ENCODE measurements around the gene MRPL23. TPM values are rescaled to one million over a fixed set of nuclear protein-coding genes. Genes with fewer than 3 reads are reported as not detected.

The MRPL23 gene
- total RNA-seq, 2 donors from 2014 or later = 69.9 to 109 TPM

DNA sequence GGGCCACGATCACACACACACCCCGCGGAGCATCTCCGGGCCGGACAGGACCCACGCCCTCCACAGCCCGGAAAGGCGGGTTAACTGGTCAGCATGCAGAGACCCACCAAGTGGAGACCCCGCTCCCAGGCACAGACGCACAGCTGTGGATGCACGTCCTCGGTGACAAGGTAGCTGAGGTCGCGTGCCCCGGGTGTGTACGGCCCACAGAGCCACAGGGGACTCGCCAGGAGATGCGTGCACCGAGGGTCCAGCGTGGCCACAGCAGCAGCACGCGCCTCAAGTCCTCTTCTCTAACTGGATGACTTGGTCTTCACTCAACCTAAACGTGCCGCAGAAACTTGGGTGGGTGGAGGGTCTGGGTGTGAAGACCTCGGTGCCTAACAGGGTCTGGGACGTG lies 45.0 kb downstream of the MRPL23 start:
- TF ChIP-seq, protein P1, sequence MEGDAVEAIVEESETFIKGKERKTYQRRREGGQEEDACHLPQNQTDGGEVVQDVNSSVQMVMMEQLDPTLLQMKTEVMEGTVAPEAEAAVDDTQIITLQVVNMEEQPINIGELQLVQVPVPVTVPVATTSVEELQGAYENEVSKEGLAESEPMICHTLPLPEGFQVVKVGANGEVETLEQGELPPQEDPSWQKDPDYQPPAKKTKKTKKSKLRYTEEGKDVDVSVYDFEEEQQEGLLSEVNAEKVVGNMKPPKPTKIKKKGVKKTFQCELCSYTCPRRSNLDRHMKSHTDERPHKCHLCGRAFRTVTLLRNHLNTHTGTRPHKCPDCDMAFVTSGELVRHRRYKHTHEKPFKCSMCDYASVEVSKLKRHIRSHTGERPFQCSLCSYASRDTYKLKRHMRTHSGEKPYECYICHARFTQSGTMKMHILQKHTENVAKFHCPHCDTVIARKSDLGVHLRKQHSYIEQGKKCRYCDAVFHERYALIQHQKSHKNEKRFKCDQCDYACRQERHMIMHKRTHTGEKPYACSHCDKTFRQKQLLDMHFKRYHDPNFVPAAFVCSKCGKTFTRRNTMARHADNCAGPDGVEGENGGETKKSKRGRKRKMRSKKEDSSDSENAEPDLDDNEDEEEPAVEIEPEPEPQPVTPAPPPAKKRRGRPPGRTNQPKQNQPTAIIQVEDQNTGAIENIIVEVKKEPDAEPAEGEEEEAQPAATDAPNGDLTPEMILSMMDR (conservative IDR thresholded peaks at IDR 0.05) = no peak
- Histone ChIP-seq H3K4me1 (ENCODE audit: control insufficient read depth, insufficient read depth, low read length) (no peaks in the 10 kb centered on the region), H3K27me3 (ENCODE audit: control insufficient read depth, insufficient read depth, low read length, poor library complexity, severe bottlenecking) (no peaks in the 10 kb centered on the region), H3K27ac (ENCODE audit: low read depth, low read length) (no peak overlapping the region), H3K9me3 (ENCODE audit: control insufficient read depth, low read length) (no peaks in the 10 kb centered on the region), H3K4me3 (ENCODE audit: low read length) (no peak overlapping the region), H3K9ac (ENCODE audit: extremely low read depth, low read length, poor library complexity, severe bottlenecking) (no peak overlapping the region), H3K36me3 (ENCODE audit: control insufficient read depth, insufficient read depth, low read length) (no peaks in the 10 kb centered on the region)
- DNase-seq = no peak
- Mint-ChIP-seq H3K4me3 (no peak overlapping the region), H3K4me1 (no peaks in the 10 kb centered on the region), H3K36me3 (ENCODE audit: low read depth) (no peaks in the 10 kb centered on the region), H3K27me3 (ENCODE audit: insufficient read depth) (no peaks in the 10 kb centered on the region), H3K27ac (no peak overlapping the region), H3K9me3 (no peaks in the 10 kb centered on the region)
- whole genome bisulfite sequencing, 2 experiments (ENCODE audit: insufficient coverage in 1 of 2, insufficient read length in 1 of 2) = no CpG with 5 or more reads among the region's 26 CpGs

DNA sequence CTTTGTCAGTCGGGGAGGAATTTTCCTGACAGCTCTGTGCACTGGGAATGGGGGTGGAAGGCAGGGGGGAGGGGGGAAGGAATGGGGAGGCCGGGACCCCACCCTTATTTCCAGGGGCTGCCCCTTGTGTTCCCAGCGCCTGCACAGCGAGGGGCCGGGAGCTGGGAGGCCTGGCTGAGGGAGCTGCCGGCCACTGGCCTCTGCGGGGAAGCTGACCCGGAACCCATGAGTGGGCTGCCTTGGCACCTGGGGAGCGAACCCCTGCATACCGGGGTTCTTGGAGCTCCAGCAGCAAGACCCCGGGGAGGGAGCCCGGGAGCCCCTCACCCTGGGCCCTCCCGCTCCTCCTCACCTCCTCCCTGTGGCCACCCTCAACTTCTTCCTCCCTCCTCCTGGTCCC lies 47.0 kb downstream of the MRPL23 start:
- H3K27me3 ChIP-seq (ENCODE audit: control insufficient read depth, insufficient read depth, low read length, poor library complexity, severe bottlenecking) = no peaks in the 10 kb centered on the region
- H3K4me1 Mint-ChIP-seq = no peaks in the 10 kb centered on the region
- no peaks in the 10 kb centered on the region for H3K27me3 Mint-ChIP-seq (ENCODE audit: insufficient read depth)
- no peaks in the 10 kb centered on the region for H3K9me3 Mint-ChIP-seq
- no peak overlapping the region for H3K27ac ChIP-seq (ENCODE audit: low read depth, low read length)
- H3K9me3 ChIP-seq (ENCODE audit: control insufficient read depth, low read length) = no peaks in the 10 kb centered on the region
- WGBS, 2 experiments (ENCODE audit: insufficient coverage in 1 of 2, insufficient read length in 1 of 2) = no CpG with 5 or more reads among the region's 13 CpGs
- H3K4me1 ChIP-seq (ENCODE audit: control insufficient read depth, insufficient read depth, low read length) = no peaks in the 10 kb centered on the region
- H3K9ac ChIP-seq (ENCODE audit: extremely low read depth, low read length, poor library complexity, severe bottlenecking) = no peak overlapping the region
- H3K27ac Mint-ChIP-seq = no peak overlapping the region
- no peaks in the 10 kb centered on the region for H3K36me3 ChIP-seq (ENCODE audit: control insufficient read depth, insufficient read depth, low read length)
- TF ChIP-seq, protein P1 (conservative IDR thresholded peaks at IDR 0.05) = no peak
- no peak for DNase-seq
- no peak overlapping the region for H3K4me3 ChIP-seq (ENCODE audit: low read length)
- H3K36me3 Mint-ChIP-seq (ENCODE audit: low read depth) = no peaks in the 10 kb centered on the region
- no peak overlapping the region for H3K4me3 Mint-ChIP-seq

DNA sequence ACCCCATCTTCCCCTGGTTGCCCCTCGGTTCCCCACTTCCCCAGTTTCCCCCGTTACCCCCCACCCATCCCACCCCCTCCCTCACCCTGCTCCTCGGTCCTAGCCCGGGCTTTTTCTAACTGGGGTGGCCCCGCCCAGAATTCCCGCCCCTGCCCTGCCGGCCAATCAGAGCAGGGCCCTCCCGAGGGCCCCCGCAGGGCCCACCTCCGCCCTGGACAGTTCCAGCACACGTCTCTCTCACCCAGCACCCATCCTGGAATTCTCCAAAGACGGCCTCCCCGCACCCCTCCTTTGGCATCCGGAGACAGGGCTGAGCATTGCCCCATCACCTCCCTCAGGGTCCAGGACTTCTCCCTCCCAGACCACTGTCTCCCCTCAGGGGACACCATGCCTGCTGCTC lies 50.6 kb downstream of the MRPL23 start, which contains the start of gene H19:
Gene H19 (minus strand): TSS at position 88 of the 400 bp plus-strand sequence.
- Mint-ChIP-seq H3K27ac (no peak within 1 kb of the TSS), H3K9me3 (no peaks in the 10 kb centered on the region), H3K4me3 (no peak within 1 kb of the TSS), H3K4me1 (no peaks in the 10 kb centered on the region), H3K27me3 (ENCODE audit: insufficient read depth) (no peaks in the 10 kb centered on the region), H3K36me3 (ENCODE audit: low read depth) (no peaks in the 10 kb centered on the region)
- TF ChIP-seq, protein P1 (conservative IDR thresholded peaks at IDR 0.05) = no peak
- no peak within 1 kb of the TSS for H3K27ac ChIP-seq (ENCODE audit: low read depth, low read length)
- H3K9ac ChIP-seq (ENCODE audit: extremely low read depth, low read length, poor library complexity, severe bottlenecking) = no peak within 1 kb of the TSS
- no peaks in the 10 kb centered on the region for H3K36me3 ChIP-seq (ENCODE audit: control insufficient read depth, insufficient read depth, low read length)
- H3K27me3 ChIP-seq (ENCODE audit: control insufficient read depth, insufficient read depth, low read length, poor library complexity, severe bottlenecking) = no peaks in the 10 kb centered on the region
- no peaks in the 10 kb centered on the region for H3K4me1 ChIP-seq (ENCODE audit: control insufficient read depth, insufficient read depth, low read length)
- DNase-seq = no peak
- no CpG with 5 or more reads among the region's 14 CpGs for WGBS, 2 experiments (ENCODE audit: insufficient coverage in 1 of 2, insufficient read length in 1 of 2)
- H3K4me3 ChIP-seq (ENCODE audit: low read length) = no peak within 1 kb of the TSS
- H3K9me3 ChIP-seq (ENCODE audit: control insufficient read depth, low read length) = no peaks in the 10 kb centered on the region
